HG03025 (cell line): ENCODE results near the gene HEY2.
"Not testable (repeated sequence)": the region's sequence is repeated elsewhere in the genome, so short reads cannot be mapped to it uniquely, and the experiment has no call there.

Experiments used
- ATAC-seq: cut with Tn5 transposase; IDR thresholded peaks from one replicate; pipeline ENCODE4 v1.9.1; 2021; ENCODE audit warnings: mild to moderate bottlenecking, moderate library complexity; ENCODE audit not compliant: unreplicated experiment, low FRiP score

The HEY2 gene

DNA sequence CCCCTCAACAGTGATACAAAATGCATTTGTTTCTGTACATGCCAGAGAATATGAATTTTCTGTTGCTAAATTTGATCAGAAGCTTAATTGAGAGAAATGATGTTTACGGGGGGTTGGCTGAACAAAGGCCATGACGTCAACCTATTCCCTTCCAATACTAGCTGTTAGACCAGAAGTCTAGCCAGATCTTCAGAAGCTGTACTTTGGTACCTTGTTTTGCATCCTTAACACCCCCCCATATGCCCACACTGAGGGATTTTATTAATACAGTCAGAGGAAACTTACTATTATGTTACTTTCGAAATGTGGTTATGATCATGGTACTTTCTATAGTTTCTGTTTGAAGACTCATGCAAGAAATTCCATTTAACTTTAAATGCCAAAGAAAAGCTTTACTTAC, 44.4 kb downstream of the HEY2 start:
- ATAC-seq = no peak

DNA sequence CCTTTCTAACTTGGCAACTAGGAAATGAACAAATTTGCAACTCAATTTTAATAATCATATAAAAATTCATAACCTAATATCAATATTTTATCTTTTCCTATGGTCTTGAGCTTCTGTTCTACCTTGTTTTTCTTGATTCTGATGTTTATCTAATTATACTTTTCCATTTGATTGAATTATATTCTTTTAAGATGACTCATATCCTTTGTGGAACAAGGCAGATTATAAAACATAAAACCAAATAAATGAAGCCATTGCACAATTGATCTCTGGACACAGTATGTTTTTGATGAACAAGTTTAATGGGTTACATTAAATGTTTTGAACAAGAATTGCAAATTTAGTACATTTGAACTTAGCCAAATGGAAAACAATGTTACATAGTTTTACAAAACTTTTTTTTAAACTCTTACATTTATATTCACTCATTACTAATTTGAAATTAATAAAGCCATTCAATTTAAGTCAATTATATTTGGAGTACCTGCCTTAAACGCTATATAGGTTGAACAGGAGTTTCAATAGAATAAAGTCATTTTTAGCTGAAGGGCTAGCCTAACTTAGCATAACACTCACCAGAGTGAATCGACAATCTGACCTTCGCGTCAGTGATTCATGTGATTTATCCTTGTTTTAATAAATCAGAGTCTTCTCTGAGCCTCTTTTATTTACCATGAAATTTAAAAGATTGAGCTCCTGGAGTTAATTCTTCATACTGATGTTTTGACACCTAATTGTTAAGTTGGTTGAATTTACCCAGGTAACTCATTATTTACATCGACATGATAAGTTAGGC, 45.1 kb downstream of the HEY2 start:
- ATAC-seq = no peak

DNA sequence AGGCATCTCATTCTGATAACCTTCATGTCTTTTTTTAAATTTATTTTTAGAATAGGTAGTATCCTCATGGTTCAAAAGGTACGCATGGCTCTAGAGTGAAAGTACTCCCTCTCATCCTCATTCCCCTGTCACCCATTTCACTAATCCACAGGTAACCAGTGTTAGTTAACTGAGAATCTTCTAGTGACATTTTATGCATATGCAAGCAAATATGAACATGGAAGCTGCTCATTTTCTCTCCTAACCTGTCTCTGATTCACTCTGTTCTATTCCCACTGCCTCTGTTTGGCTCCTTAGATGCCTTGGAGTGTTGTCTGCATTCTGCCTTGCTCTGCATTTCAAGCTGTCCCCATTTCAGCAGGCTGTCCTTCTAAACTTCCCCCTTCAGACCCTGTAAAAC, 45.9 kb downstream of the HEY2 start:
- no peak for ATAC-seq

DNA sequence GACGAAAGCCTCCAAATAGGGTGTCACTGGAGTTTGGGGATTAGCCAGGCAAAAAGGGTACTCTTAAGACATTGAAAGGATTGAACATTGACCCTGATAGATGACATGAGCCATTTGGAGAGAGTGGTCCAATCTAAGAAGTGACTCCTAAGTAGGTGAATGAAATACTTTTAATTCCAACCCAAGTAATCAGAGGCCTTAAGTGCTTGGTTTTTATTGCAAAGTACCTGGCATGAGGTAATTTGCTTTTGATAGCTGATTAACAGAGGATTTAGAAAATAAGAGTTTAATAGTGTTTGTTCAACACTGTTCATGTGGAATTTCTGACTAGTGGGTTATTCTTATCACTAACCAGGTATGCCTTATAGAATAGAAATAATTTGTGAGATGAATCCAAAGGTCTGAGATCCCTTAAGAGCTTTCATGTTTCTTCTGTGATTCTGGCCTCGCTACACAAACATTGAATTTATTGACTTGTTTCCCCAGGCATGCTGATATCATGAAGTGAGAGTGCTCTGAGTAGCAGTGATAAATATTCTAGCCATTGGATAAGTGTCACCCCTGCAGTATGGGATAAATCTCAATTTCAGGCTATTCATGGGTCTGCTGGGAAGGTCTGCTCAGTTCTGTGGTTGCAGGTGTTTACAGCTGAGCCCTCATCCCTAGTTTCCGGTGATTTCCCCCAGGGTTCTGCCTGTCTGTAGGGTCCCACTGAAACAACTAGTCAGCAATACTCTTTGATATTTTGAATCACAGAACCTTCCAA, 47.9 kb downstream of the HEY2 start:
- ATAC-seq = no peak

DNA sequence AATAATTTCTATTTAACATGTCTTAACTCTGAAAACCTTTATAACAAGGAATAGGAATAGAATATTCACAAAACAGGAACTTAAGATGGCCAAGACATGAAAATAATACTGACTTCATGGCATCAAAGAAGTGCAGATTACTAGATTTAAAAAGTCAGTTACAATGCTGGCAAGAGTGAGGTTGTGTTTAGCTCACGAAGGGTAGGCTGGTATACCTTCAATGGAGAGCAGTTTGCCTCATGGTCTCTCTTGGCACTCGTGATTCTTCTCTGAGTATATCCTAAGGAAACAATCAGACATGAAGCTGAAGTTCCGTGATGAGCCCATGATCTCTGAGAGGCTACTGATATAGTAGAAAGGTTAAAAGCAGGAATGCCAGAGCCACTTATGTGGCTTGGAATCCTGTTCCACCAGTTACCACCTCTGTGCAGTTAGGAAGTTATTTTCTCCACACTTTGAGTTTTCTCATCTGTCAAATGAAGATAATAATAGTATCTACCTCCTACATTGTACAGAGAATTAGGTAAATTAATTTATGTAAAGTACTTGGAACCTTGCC, 48.5 kb downstream of the HEY2 start:
- no peak for ATAC-seq

DNA sequence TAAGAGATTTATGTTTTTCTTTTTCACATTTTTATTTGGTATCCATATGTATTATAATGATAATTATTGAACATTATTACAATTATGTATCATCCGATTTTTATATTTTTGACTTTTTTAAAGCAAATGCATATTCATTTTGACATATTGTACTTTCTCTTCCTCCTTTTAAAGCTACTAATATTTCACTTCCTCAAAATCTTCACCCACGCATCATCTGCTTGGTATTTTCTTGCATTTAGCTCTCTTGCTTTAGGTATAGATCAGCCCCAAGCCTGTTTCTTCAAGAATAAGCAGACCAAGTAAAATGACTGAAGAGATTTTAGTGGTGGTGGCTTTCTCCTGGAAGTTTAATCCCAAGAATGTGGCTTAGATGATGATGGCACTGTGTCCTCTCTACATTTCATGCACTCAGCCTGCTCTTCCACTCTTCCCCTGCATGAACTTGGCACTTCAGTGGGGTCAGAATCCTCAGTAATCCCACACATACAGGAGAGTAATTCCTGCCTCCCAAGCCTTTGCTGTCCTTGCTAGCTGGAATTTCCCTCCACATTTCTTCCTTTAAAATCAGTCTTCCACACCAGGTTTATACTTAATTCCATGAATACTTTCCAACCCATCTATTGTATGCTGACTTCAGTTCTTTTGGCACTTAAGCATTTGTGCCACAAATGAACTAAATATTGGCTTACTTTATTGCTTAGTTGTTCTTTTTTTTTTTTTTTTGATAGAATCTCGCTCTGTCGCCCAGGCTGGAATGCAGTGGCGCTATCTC, 49.5 kb downstream of the HEY2 start:
- ATAC-seq = peak; percentile 90

DNA sequence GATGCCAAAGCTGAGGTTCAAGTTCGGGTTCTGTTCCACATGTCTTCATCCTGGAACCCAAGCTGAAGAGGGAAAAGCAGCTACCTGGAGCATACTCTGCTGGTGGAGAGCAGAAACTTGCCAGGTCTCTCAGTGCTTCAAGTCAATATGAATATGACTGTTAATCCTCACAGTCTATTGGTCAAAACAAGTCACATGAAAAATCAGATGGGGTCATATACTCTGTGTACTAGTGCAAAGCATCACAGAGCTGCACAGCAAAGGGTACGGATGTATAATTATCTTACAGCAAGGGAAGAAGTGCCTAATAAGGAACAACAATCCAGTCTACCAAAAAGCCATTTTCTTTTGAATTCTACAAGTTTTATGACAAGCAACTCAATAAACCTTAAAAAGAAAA, 53.0 kb downstream of the HEY2 start:
- ATAC-seq = no peak

DNA sequence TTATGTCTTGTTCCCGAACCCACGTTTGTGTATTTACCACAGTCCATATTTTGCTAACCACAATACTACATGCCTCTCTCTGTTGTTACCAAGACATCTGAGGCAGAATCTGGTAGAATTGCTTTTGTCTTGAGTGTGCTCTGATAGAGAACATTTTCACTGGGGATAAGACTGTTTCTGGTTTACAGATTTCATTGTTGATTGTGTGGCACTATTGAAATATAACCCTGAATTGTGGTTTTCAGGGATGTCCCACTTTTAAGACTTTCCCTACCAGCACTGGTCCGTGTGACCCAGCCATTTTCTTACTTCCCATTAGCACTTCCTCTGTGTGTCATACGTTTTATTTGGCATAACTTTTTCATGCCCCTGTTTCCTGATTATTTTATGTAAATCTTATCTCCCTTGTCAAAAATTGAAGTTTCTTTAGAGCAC, 53.5 kb downstream of the HEY2 start:
- ATAC-seq = no peak

DNA sequence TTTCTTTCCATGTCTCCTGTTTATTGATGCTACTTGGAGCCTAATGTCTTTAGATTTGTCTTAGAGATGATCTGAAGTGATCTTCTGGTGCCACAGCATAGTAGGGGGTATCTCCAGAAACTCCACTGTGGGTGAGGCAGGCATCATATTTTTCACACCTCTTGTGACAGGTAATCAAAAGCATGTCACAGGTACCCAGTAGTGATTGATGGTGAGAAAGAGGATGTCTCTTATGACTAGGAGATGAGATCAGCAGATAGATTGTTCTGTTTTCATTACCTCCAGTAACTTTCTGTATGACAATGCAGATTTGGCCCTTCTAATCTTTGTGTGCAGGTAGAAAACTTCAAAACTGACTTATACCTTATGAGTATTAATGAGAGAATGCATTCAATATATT, 54.8 kb downstream of the HEY2 start:
- peak; percentile 43 for ATAC-seq

DNA sequence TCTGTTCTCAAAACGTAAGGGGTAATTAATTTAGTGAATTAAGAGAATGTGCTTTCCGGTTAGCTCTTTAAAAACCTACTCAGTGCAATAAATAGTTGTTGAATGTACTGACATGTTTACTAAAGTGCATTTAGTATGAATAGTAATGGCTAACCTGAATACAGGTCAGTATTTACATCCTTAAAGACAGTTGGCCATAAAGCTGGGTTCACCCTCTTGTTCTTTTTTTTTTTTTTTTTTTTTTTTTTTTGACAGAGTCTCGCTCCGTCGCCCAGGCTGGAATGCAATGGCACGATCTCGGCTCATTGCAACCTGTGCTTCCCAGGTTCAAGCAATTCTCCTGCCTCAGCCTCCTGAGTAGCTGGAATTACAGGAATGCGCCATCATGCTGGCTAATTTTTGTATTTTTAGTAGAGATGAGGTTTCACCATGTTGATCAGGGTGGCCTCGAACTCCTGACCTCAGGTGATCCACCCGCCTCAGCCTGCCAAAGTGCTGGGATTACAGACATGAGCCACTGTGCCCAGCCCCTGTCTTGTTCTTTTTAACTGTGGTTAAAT, 55.5 kb downstream of the HEY2 start:
- ATAC-seq = not testable (repeated sequence)

DNA sequence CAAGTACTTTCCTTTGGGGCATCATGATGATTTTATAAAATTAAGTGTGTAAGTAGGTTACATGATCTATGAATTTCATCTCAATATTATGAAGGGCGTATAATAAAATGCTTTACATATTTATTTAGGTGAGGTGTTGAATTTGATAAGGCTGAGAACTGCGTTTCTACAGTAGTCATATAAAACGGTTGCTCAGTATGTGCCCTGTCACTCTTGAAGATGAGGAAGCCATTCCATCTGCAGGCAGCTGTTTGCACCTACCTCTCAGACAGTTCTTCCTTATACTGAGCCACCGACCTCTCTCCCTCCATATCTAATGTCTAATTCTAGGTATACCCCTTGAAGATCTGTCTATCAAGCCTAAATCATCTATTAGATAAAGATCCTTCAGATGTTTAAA, 57.4 kb downstream of the HEY2 start:
- ATAC-seq = no peak

DNA sequence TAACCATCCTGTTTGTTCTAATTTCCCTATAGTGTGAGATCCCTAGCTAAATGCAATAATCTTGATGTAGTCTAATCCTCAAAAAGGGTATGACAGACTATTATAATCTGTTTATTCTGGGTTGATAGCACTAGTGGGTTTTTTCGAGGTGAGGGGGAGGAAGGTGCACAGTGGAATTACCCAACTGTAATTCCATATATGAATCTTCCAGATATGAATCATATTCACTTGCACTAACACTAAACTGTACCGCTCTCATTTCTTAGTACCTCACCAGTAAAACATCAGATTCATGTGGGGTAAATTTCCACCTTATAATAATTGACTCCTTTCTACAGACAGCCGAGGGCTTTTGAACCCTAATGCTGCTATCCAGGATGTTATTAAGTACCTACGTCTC, 57.9 kb downstream of the HEY2 start:
- no peak for ATAC-seq

DNA sequence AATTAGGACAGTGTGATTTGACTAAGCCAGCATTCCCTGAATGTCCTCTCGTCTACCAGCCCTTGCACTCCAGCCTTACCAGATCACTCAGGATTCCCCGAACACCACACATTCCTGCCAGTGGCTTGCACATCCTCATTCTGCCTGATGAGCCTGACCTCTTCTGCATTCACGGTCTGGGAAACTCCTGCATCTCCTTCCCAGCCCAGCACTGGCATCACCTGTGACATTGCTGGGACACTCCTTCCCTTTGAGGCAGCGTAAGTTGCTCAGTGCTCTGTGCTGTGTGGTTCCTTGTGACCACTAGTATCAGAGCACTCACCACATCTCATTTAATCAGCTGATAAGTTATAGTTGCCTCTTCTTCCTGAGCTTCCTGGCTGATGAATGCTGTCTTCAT, 58.6 kb downstream of the HEY2 start:
- no peak for ATAC-seq

DNA sequence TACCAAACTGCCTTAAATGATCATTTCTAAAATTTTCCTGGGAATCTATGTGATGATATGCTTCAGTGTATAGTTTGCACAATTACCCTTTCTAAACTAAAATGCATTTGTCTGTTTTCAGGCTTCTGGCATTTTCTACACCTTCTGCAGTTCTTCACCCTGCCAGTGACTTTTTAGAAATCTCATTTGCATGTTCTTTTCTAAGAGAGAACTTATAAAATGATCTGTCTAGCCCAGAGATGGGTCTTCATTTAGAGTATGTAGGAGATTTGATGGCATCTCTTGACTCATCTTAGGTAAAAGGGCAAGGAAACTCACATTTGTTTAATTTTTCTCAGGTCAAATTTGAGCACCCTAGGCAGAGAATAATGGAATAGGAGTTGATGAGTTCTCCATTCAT, 59.2 kb downstream of the HEY2 start:
- ATAC-seq = no peak

DNA sequence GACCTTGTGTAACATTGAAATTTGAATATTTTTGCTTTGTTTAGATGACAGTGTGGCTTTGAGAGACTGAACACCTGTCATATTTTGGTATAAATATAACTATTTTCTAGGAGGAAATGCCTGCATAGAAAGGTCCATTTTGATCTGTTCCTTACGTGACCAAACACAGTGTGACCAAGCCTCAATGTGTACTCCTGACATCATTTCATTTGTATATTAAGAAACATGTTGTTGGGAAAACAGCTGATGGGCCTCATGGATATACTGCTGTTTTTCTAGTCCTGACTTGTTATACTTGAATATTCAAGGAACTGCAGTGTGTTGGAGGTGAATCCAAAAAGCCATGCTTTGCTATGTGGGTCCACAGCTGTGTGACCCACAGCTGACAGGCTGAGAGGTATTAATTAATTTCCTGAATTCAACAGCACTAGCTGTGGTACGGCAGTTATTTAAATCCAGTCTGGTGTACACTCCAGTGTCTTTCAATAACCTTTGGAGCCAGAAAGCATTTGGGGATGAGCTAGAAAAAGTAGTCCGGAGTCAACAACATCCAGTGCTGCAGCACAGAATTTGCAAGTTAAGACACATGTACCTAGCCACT, 60.2 kb downstream of the HEY2 start:
- no peak for ATAC-seq

DNA sequence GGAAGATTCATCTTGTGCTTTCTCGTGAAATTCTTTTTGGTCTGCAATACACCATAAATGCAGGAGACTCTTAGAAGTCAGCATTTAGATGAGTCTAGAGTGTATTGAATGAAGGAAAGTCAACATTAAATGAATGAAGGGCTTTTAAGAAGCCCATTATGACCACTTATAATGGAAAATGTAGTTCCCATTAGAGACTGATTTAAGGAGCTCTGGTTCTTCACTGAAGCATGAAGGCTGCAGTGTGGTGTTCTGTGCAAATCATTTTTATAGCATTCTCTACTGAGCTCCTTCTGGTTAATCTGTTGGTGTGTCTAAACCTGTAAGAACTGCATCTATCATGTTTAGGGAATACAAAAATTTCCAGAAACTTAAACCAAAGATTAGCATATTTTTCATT, 61.0 kb downstream of the HEY2 start:
- ATAC-seq = no peak
